ENCODE data around the gene ASB2. TPM values are rescaled to one million over a fixed set of nuclear protein-coding genes. Genes with fewer than 3 reads are reported as not detected.

ASB2 gene
- total and polyA plus RNA-seq, 2 of the 13 experiments (the other 11 are each of a cell fraction or from before 2014, with no cell fraction given): 0.82 to 4.1 TPM

DNA sequence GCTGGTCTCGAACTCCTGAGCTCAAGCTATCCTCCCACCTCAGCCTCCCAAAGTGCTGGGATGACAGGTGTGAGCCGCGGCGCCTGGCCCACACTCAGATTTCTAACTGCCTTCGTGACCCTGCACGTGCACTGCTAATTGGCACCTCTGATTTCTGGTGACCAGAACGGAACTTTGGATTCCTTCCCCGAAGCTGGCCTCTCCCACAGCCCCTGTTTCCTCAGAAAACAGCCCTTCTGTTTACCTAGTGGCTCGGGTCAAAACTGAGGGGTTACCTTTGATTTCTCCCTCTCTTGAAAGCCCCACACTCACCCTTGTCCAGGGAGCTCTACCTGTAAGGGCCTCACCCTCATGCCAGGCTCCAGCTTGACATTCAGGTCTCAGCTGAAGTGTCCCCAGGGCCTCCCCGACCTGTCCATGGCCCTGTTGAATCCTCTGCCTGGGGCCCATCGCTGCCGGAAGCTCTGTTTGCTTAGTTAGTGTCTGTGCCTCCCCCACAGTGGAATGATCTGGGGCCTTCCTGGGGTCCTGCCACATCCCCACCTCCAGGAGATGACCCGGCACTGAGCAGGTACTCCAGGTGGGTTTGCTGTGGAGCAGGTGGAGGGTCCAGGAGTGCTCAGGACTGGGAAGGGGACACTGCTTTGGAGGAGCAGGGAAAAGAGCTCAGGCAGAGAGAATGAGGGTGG lies 73.6 kb downstream of the ASB2 start (continued):
- TF ChIP-seq LCORL (IDR thresholded peaks at IDR 0.05) (no peak), LCORL (CRISPR knock-in tag; IDR thresholded peaks at IDR 0.05) (peak; percentile 75; the same call in 1 of the 2 replicates), CHD2 (IDR thresholded peaks at IDR 0.05; ENCODE audit: low read depth, low read length) (no peak), ZNF839 (CRISPR knock-in tag; IDR thresholded peaks at IDR 0.05; ENCODE audit: borderline replicate concordance) (peak; percentile 57; the same call in 1 of the 2 replicates), CC2D1A (CRISPR knock-in tag; IDR thresholded peaks at IDR 0.05) (no peak), MXD4 (CRISPR knock-in tag; IDR thresholded peaks at IDR 0.05) (no peak), GABPA (IDR thresholded peaks at IDR 0.05; ENCODE audit: low read depth, low read length) (no peak), GABPA (CRISPR knock-in tag; IDR thresholded peaks at IDR 0.05; ENCODE audit: low read depth) (no peak), HNRNPUL1 (IDR thresholded peaks at IDR 0.05; ENCODE audit: low read depth, low read length) (no peak), KAT7 (CRISPR knock-in tag; IDR thresholded peaks at IDR 0.05; ENCODE audit: borderline replicate concordance) (no peak), CHCHD3 (CRISPR knock-in tag; IDR thresholded peaks at IDR 0.05) (no peak), ZNF792 (CRISPR knock-in tag; IDR thresholded peaks at IDR 0.05) (no peak), IKZF1 (IDR thresholded peaks at IDR 0.05) (no peak), NR2C2 (CRISPR knock-in tag; IDR thresholded peaks at IDR 0.05; ENCODE audit: borderline replicate concordance) (peak; percentile 60; the same call in 1 of the 2 replicates), ZNF773 (CRISPR knock-in tag; IDR thresholded peaks at IDR 0.05; ENCODE audit: borderline replicate concordance) (no peak), ZC3H13 (CRISPR knock-in tag; IDR thresholded peaks at IDR 0.05) (no peak), PCBP1 (IDR thresholded peaks at IDR 0.05; ENCODE audit: borderline replicate concordance, low read depth, low read length) (no peak), ZNF124 (CRISPR knock-in tag; IDR thresholded peaks at IDR 0.05) (peak; percentile 79; the same call in 1 of the 2 replicates)
- TF ChIP-seq, protein P1, sequence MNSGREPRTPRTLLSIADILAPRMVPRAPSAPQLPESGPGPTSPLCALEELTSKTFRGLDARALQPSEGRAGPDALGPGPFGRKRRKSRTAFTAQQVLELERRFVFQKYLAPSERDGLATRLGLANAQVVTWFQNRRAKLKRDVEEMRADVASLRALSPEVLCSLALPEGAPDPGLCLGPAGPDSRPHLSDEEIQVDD (CRISPR knock-in tag; IDR thresholded peaks at IDR 0.05; ENCODE audit: borderline replicate concordance): 0 out of 2 replicates have a peak, but pooled peaks have one; percentile 55
- TF ChIP-seq, protein P2, sequence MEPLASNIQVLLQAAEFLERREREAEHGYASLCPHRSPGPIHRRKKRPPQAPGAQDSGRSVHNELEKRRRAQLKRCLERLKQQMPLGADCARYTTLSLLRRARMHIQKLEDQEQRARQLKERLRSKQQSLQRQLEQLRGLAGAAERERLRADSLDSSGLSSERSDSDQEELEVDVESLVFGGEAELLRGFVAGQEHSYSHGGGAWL (CRISPR knock-in tag; IDR thresholded peaks at IDR 0.05): peak; percentile 55; the same call in 1 of the 2 replicates
- TF ChIP-seq, protein P3, sequence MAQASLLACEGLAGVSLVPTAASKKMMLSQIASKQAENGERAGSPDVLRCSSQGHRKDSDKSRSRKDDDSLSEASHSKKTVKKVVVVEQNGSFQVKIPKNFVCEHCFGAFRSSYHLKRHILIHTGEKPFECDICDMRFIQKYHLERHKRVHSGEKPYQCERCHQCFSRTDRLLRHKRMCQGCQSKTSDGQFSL (CRISPR knock-in tag; IDR thresholded peaks at IDR 0.05): no peak
- TF ChIP-seq, protein P4, sequence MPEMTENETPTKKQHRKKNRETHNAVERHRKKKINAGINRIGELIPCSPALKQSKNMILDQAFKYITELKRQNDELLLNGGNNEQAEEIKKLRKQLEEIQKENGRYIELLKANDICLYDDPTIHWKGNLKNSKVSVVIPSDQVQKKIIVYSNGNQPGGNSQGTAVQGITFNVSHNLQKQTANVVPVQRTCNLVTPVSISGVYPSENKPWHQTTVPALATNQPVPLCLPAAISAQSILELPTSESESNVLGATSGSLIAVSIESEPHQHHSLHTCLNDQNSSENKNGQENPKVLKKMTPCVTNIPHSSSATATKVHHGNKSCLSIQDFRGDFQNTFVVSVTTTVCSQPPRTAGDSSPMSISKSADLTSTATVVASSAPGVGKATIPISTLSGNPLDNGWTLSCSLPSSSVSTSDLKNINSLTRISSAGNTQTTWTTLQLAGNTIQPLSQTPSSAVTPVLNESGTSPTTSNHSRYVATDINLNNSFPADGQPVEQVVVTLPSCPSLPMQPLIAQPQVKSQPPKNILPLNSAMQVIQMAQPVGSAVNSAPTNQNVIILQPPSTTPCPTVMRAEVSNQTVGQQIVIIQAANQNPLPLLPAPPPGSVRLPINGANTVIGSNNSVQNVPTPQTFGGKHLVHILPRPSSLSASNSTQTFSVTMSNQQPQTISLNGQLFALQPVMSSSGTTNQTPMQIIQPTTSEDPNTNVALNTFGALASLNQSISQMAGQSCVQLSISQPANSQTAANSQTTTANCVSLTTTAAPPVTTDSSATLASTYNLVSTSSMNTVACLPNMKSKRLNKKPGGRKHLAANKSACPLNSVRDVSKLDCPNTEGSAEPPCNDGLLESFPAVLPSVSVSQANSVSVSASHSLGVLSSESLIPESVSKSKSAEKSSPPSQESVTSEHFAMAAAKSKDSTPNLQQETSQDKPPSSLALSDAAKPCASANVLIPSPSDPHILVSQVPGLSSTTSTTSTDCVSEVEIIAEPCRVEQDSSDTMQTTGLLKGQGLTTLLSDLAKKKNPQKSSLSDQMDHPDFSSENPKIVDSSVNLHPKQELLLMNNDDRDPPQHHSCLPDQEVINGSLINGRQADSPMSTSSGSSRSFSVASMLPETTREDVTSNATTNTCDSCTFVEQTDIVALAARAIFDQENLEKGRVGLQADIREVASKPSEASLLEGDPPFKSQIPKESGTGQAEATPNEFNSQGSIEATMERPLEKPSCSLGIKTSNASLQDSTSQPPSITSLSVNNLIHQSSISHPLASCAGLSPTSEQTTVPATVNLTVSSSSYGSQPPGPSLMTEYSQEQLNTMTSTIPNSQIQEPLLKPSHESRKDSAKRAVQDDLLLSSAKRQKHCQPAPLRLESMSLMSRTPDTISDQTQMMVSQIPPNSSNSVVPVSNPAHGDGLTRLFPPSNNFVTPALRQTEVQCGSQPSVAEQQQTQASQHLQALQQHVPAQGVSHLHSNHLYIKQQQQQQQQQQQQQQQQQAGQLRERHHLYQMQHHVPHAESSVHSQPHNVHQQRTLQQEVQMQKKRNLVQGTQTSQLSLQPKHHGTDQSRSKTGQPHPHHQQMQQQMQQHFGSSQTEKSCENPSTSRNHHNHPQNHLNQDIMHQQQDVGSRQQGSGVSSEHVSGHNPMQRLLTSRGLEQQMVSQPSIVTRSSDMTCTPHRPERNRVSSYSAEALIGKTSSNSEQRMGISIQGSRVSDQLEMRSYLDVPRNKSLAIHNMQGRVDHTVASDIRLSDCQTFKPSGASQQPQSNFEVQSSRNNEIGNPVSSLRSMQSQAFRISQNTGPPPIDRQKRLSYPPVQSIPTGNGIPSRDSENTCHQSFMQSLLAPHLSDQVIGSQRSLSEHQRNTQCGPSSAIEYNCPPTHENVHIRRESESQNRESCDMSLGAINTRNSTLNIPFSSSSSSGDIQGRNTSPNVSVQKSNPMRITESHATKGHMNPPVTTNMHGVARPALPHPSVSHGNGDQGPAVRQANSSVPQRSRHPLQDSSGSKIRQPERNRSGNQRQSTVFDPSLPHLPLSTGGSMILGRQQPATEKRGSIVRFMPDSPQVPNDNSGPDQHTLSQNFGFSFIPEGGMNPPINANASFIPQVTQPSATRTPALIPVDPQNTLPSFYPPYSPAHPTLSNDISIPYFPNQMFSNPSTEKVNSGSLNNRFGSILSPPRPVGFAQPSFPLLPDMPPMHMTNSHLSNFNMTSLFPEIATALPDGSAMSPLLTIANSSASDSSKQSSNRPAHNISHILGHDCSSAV (CRISPR knock-in tag; IDR thresholded peaks at IDR 0.05; ENCODE audit: borderline replicate concordance): no peak
